Stimulated activated CD4-positive, alpha-beta T cell treated with anti-CD3 and anti-CD28 coated beads, TNF-alpha, amount 100 ng/mL, for 48 hours (primary cell): ENCODE data around the gene STK35.
"Not testable (repeated sequence)": the region's sequence is repeated elsewhere in the genome, so short reads cannot be mapped to it uniquely, and the experiment has no call there.

Source experiments
- DNase-seq, 3 donors: peaks; one replicate each; pipeline ENCODE4 v3.0.0-alpha.2; 2020; ENCODE audit warnings: low read depth in 3 of 3

The STK35 gene

DNA sequence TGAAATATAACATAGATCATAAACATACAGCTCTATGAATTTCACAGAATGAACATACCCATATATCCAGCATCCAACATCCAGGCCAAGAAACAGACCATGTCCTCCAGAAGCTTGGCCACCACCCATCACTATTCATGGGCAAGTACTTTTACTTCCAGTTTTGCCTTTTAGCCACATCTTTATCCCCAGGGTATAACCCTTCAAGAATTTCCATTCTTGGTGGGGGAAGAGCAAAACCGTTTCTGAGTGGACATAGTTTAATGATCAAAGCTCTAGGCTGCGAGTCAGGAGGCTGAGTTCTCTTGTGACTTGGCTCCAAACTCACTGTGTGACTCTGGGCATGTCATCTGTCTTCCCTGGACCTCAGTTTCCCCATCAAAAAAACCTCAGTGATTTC lies 78.3 kb downstream of the STK35 start:
- no peak for DNase-seq

- DNase-seq = no peak
Observed at GRCh38 chr20:2183381-2183780, 81.8 kb downstream of the STK35 start.

- DNase-seq = not testable (repeated sequence)
Observed at GRCh38 chr20:2184933-2185332, 83.3 kb downstream of the STK35 start.

GRCh38 chr20:2195614-2196013 lies 94.0 kb downstream of the STK35 start:
- DNase-seq = no peak

DNA sequence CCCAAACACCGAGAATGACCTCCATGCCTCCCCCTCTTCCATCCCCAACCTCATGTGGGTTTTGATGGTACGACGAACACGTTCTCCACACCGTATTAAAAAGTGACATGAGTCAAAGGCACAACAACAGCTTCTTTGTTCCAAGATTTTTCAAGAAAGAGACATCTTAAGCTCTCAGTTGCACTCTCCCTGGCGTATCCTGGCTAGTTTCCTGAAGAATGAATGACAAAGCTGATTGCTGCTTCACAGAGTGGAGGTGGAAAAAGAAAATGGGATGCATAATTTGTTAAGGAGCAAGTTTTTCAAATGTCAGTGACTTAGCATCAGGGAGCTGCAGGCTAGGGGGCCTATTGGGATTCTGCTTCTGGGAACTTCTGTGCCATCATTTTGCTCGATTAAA lies 95.5 kb downstream of the STK35 start:
- no peak for DNase-seq
